Left hindlimb (tissue), 1 donor: ENCODE data around the gene NVL.
A peak's percentile ranks its signal among the peaks of the same experiment; 100 is the strongest.

ENCODE experiments used
- DNase-seq: peaks from one replicate; pipeline ENCODE4 v3.0.0-alpha.2; 2018

NVL gene

GRCh38 chr1:224192082-224192788 is 137.7 kb downstream of the NVL start:
- DNase-seq, result no peak

DNA sequence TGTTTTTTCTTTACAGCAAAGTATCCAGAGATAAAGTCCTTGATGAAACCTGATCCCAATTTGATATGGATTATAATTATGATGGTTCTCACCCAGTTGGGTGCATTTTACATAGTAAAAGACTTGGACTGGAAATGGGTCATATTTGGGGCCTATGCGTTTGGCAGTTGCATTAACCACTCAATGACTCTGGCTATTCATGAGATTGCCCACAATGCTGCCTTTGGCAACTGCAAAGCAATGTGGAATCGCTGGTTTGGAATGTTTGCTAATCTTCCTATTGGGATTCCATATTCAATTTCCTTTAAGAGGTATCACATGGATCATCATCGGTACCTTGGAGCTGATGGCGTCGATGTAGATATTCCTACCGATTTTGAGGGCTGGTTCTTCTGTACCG is 140.4 kb downstream of the NVL start:
- no peak for DNase-seq

GRCh38 chr1:224188286-224188685 is 141.7 kb downstream of the NVL start:
- DNase-seq, result no peak

- no peak for DNase-seq
Measured at GRCh38 chr1:224185208-224185607, 144.8 kb downstream of the NVL start.

GRCh38 chr1:224183591-224184312 is 146.2 kb downstream of the NVL start:
- DNase-seq, result peak; percentile 74

- peak; percentile 91 for DNase-seq
Measured at GRCh38 chr1:224182866-224183590, 146.9 kb downstream of the NVL start, which contains the start of gene DEGS1. Gene DEGS1, plus strand, starts transcription at chr1:224183240. Its CDS starts 97 bp downstream, at chr1:224183337.

DNA sequence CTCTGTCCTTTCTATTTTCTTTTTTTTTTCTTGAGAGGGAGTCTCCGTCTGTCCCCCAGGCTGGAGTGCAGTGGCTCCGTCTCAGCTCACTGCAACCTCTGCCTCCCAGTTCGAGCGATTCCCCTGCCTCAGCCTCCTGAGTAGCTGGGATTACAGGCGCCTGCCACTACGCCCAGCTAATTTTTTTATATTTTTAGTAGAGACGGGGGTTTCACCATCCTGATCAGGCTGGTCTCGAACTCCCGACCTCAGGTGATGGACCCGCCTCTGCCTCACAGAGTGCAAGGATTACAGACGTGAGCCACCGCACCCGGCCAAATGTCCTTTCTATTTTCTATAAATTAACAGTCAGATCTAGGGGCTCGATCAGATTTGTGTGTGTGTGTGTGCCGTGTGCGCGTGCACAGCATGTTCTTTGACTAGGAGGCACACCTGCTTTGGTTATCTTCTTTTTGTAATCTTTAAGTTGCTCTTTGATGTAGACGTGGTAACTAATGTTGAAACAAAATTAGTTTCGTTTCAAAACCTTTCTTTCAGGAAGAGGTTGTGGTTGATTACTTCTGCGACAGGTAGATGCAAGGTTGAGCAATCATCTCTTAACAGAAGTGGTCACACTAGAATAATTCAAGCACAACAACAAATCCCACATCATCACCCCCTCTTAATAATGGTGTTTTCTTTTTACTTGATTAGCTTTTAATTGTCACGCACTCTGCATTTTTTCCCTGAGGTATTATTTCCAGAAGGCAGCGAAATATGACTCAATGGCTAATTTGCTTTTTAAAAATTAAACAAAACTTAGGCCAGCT is 147.7 kb downstream of the NVL start:
- no peak for DNase-seq

- DNase-seq, result no peak
Measured at GRCh38 chr1:224181453-224181810, 148.5 kb downstream of the NVL start.

DNA sequence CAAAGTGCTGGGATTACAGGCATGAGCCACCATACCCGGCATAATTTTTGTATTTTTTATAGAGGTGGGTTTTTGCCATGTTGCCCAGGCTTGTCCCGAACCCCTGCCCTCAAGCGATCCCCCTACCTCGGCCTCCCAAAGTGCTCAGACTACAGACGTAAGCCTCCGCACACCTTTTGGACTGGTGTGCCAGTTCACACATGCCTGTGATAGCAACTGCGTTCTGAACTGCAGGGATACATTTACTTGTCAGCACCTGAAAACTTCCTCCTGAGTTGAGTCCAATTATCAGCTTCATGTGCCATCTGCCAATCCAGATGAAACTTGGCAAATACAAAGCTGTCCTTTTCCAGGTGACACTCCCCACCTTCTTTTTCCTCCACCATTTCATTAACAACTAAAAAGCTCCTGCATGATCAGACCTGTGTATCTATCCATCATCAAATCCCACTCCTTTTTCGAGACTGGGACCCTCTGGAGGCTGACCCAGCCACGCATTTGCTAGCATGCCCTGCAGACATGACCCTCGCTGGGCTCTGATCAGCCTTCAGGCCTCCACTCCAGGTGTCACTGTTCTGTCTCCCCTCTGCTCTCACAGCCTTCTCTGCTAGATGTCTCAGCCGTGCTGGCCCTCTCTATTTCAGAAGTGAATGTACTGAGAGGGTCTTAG is 149.1 kb downstream of the NVL start:
- DNase-seq, result no peak

DNA sequence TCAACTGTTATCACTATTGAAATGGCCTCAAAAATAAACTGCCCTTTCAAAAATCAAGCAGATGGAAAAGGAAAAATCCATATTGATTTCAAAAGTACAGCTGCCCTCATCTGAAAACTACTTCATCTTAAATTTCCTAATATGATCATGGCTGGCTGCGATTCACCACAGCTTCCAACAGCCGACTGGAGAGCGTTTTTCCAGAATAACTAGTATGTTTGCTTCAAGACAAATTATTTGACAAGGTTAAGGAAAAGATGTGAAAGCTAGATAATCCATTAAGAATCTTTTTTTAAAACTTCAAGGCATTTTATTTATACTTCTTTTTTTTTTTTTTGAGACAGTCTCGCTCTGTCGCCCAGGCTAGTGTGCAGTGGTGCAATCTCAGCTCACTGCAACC is 151.1 kb downstream of the NVL start:
- DNase-seq, result no peak

GRCh38 chr1:224177356-224177999 is 152.5 kb downstream of the NVL start:
- DNase-seq, result no peak
